ENCODE results near the gene LRRC26. TPM values are rescaled to one million over a fixed set of nuclear protein-coding genes. Genes with fewer than 3 reads are reported as not detected.

The LRRC26 gene
- total and polyA plus RNA-seq, 2 donors (not counting 3 experiments of a cell fraction or from before 2014, with no cell fraction given): 0.08 TPM; not detected in 1

DNA sequence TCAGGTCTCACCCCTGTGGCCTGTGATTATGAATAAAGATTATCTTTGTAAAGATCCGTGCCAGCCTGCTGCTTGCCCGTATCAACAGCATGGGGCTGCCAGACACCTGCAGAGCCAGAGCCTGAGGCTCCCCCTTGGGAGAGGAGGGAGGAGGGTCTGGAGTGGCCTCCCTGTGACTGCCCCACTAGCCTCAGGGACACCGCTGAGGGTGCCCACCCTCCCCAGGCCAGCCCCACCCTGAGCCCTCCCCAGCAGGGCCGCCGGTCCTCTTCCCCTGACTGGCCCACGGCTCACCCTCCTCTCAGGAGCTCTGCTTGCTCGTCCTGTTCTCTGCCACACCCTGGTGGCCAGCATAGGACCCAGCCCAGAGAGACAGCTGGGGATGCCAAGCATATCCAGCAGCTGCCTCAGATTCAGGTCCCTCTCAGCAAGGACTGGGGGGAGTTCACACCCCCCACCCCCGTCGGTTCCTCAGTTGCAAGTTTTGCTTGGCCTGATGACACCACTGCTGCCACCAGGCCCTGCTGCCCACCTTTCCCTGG is 20.5 kb upstream of the LRRC26 start:
- H3K4me3 ChIP-seq (replicated peaks in 1 of 3; ENCODE audit: insufficient read depth in 1 of 3, low read depth in 1 of 3, low read length in 3 of 3): no peak overlapping the region
- ChIA-PET POLR2A (interaction anchor here (1.8 kb wide), 1 partner anchor 10 kb away, joined by 6 read pairs; the partner anchor contains the start of gene TPRN), CTCF (interaction anchor here (1.8 to 3.1 kb wide), 2 partner anchors 8 to 37 kb away, joined by 7 to 30 read pairs; partner anchors contain the start of gene RNF224)
- H3K4me1 ChIP-seq (ENCODE audit: control insufficient read depth, extremely low read depth, insufficient read depth, low read length): peaks cover 17% of the 10 kb centered on the region
- DNase-seq (ENCODE audit: low read depth, low spot score) (no peak), FAIRE-seq (no peak)
- no peak overlapping the region for H3K27ac ChIP-seq (ENCODE audit: insufficient read depth, low read depth, low read length)
- H3K9ac ChIP-seq (replicated peaks; ENCODE audit: extremely low read depth, insufficient read depth, low read length): no peak overlapping the region
- no peaks in the 10 kb centered on the region for H3K27me3 ChIP-seq (ENCODE audit: control insufficient read depth in 2 of 2, insufficient read depth in 2 of 2, low read length in 2 of 2)
- H3K4me2 ChIP-seq (ENCODE audit: insufficient read depth, low read length): no peak overlapping the region
- dilution Hi-C loops (cut with MboI; ENCODE audit: extremely low pct_ligation_motif_present, low sequenced_read_pairs): no loop called here
- no peak overlapping the region for H2AFZ ChIP-seq (ENCODE audit: low read depth, low read length)
- TF ChIP-seq FOS (IDR thresholded peaks at IDR 0.05; ENCODE audit: borderline replicate concordance, insufficient read depth, low read length): no peak
- TF ChIP-seq EZH2 (IDR thresholded peaks at IDR 0.05; ENCODE audit: borderline replicate concordance, low read depth, low read length, severe bottlenecking): no peak
- TF ChIP-seq POLR2A (IDR thresholded peaks at IDR 0.05; ENCODE audit: low read depth, low read length): no peak
- no peak for TF ChIP-seq MYC (IDR thresholded peaks at IDR 0.05; ENCODE audit: low read depth, low read length)
- TF ChIP-seq, protein P1, sequence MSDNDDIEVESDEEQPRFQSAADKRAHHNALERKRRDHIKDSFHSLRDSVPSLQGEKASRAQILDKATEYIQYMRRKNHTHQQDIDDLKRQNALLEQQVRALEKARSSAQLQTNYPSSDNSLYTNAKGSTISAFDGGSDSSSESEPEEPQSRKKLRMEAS (IDR thresholded peaks at IDR 0.05; ENCODE audit: insufficient read depth, insufficient read length): no peak
- TF ChIP-seq, protein P2, sequence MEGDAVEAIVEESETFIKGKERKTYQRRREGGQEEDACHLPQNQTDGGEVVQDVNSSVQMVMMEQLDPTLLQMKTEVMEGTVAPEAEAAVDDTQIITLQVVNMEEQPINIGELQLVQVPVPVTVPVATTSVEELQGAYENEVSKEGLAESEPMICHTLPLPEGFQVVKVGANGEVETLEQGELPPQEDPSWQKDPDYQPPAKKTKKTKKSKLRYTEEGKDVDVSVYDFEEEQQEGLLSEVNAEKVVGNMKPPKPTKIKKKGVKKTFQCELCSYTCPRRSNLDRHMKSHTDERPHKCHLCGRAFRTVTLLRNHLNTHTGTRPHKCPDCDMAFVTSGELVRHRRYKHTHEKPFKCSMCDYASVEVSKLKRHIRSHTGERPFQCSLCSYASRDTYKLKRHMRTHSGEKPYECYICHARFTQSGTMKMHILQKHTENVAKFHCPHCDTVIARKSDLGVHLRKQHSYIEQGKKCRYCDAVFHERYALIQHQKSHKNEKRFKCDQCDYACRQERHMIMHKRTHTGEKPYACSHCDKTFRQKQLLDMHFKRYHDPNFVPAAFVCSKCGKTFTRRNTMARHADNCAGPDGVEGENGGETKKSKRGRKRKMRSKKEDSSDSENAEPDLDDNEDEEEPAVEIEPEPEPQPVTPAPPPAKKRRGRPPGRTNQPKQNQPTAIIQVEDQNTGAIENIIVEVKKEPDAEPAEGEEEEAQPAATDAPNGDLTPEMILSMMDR (IDR thresholded peaks at IDR 0.05; ENCODE audit: extremely low read depth in 1 of 2, insufficient read depth in 1 of 2, low read depth in 1 of 2, low read length in 2 of 2): no peak
- no peak for TF ChIP-seq POLR2AphosphoS5 (IDR thresholded peaks at IDR 0.05; ENCODE audit: insufficient read depth, low read depth, low read length)
- no peak for TF ChIP-seq GATA2 (IDR thresholded peaks at IDR 0.05; ENCODE audit: insufficient read depth, insufficient read length, low read depth, low read length)
- TF ChIP-seq JUN (IDR thresholded peaks at IDR 0.05; ENCODE audit: borderline replicate concordance, insufficient read depth, insufficient read length, low read depth): no peak
- no peaks in the 10 kb centered on the region for H3K9me3 ChIP-seq (replicated peaks; ENCODE audit: control insufficient read depth, insufficient read depth, low read length)
- no peaks in the 10 kb centered on the region for H3K9me1 ChIP-seq (replicated peaks; ENCODE audit: control insufficient read depth, extremely low read depth, insufficient read depth, low read length)
- BruUV-seq (replicated peaks): no TSS peak
- peaks cover 0 to 22% of the 10 kb centered on the region in 2 experiments for H3K36me3 ChIP-seq (ENCODE audit: control insufficient read depth in 2 of 2, extremely low read depth in 1 of 2, insufficient read depth in 2 of 2, low read length in 2 of 2)
- H4K20me1 ChIP-seq (replicated peaks; ENCODE audit: control insufficient read depth, extremely low read depth, insufficient read depth, low read length): no peaks in the 10 kb centered on the region
- peaks cover 33% of the 10 kb centered on the region for H3K79me2 ChIP-seq (ENCODE audit: control insufficient read depth, insufficient read depth, low read length)
- intact Hi-C loops (cut with micrococcal nuclease): no loop called here

Measured in endothelial cell of umbilical vein (primary cell).